ENCODE results near the gene TMEM163.

- TF ChIP-seq CTCF (conservative IDR thresholded peaks at IDR 0.05; ENCODE audit: low read length) (no peak), EZH2phosphoT487 (IDR thresholded peaks at IDR 0.05; ENCODE audit: borderline replicate concordance, low read depth, low read length) (no peak)
These were observed 28.1 kb downstream of the TMEM163 start for GRCh38 chr2:134690629-134691215.

Measured in OCI-LY7 (cell line).